DOHH2 (cell line): ENCODE results near the gene PTK7.

Source experiments
- EZH2phosphoT487 ChIP-seq: fragments of 200-600 bp; sonication (generic); IDR thresholded peaks from 2 replicates; pipeline ENCODE4 v1.6.1; 2017; ENCODE audit warnings: borderline replicate concordance, mild to moderate bottlenecking, antibody characterized with exemption, low read length, moderate library complexity, mixed read lengths
- TF ChIP-seq, protein P1 (sequence below): fragments of 200-600 bp; sonication (generic); IDR thresholded peaks from one replicate; pipeline ENCODE4 v1.5.1; 2014; ENCODE audit warnings: antibody characterized with exemption, mild to moderate bottlenecking, low read depth, low read length; ENCODE audit not compliant: poor library complexity, severe bottlenecking

DNA sequence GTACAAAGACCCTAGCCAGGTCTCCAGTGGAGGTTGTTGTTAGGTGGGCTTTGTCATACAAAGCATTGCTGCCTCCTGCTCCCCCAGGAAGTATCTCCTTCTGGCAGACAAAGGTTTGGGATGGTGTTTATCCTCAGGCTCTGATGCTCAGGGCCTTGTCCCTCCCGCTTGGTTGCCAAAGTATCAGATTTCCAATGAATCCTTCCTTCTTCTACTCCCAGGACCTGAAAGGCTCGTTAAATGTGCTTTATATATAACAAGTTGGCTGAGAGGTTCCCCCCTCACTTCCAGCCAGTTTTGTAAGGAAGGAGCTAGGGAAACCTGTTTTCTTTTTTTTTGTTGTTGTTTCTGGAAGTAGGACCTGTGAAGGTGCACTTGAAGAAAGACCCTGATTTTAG lies 14.4 kb downstream of the PTK7 start:
- TF ChIP-seq, protein P1, sequence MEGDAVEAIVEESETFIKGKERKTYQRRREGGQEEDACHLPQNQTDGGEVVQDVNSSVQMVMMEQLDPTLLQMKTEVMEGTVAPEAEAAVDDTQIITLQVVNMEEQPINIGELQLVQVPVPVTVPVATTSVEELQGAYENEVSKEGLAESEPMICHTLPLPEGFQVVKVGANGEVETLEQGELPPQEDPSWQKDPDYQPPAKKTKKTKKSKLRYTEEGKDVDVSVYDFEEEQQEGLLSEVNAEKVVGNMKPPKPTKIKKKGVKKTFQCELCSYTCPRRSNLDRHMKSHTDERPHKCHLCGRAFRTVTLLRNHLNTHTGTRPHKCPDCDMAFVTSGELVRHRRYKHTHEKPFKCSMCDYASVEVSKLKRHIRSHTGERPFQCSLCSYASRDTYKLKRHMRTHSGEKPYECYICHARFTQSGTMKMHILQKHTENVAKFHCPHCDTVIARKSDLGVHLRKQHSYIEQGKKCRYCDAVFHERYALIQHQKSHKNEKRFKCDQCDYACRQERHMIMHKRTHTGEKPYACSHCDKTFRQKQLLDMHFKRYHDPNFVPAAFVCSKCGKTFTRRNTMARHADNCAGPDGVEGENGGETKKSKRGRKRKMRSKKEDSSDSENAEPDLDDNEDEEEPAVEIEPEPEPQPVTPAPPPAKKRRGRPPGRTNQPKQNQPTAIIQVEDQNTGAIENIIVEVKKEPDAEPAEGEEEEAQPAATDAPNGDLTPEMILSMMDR, result no peak
- no peak for TF ChIP-seq EZH2phosphoT487
